Ishikawa (cell line): ENCODE results near the gene GUCY2D.

ENCODE experiments used
- CEBPB ChIP-seq: IDR thresholded peaks from 2 replicates; pipeline ENCODE4 v1.6.1; 2012
- CREB1 ChIP-seq: IDR thresholded peaks from 2 replicates; pipeline ENCODE4 v1.6.1; 2012; ENCODE audit warnings: low read depth
- EGR1 ChIP-seq: IDR thresholded peaks from 2 replicates; pipeline ENCODE4 v1.6.1; 2012
- EP300 ChIP-seq: IDR thresholded peaks from 2 replicates; pipeline ENCODE4 v1.6.1; 2012; ENCODE audit warnings: borderline replicate concordance
- FOXM1 ChIP-seq: IDR thresholded peaks from 2 replicates; pipeline ENCODE4 v1.6.1; 2012; ENCODE audit warnings: low read depth, borderline replicate concordance
- MAX ChIP-seq: IDR thresholded peaks from 2 replicates; pipeline ENCODE4 v1.6.1; 2012
- NFIC ChIP-seq: IDR thresholded peaks from 2 replicates; pipeline ENCODE4 v1.6.1; 2012
- RAD21 ChIP-seq: IDR thresholded peaks from 2 replicates; pipeline ENCODE4 v1.6.1; 2012; ENCODE audit warnings: low read depth
- REST ChIP-seq: IDR thresholded peaks from 2 replicates; pipeline ENCODE4 v1.6.1; 2012; ENCODE audit warnings: low read depth, mild to moderate bottlenecking
- TAF1 ChIP-seq: IDR thresholded peaks from 2 replicates; pipeline ENCODE4 v1.6.1; 2012; ENCODE audit warnings: low read depth, mild to moderate bottlenecking
- TCF12 ChIP-seq: IDR thresholded peaks from 2 replicates; pipeline ENCODE4 v1.6.1; 2012; ENCODE audit warnings: low read depth
- TEAD4 ChIP-seq: IDR thresholded peaks from 2 replicates; pipeline ENCODE4 v1.6.1; 2012
- USF1 ChIP-seq: IDR thresholded peaks from 2 replicates; pipeline ENCODE4 v1.6.1; 2012
- YY1 ChIP-seq: IDR thresholded peaks from 2 replicates; pipeline ENCODE4 v1.6.1; 2012; ENCODE audit warnings: low read depth

GRCh38 chr17:8053600-8053999 lies 51.2 kb downstream of the GUCY2D start:
- TF ChIP-seq EP300 (no peak), MAX (no peak), YY1 (no peak), CREB1 (no peak), REST (no peak), EGR1 (no peak), USF1 (no peak), CEBPB (no peak), FOXM1 (no peak), TAF1 (no peak), RAD21 (no peak), TEAD4 (no peak), TCF12 (no peak), NFIC (no peak)
